ENCODE data around the gene CTIF. TPM values are rescaled to one million over a fixed set of nuclear protein-coding genes. Genes with fewer than 3 reads are reported as not detected.
A peak's percentile ranks its signal among the peaks of the same experiment; 100 is the strongest.

The CTIF gene
- total RNA-seq, 1 donor from 2014 or later, result 48.5 TPM

- DNase-seq (ENCODE audit: extremely low spot score, unreplicated experiment), result no peak
- Mint-ChIP-seq H3K4me3 (no peak overlapping the region), H3K27ac (no peak overlapping the region), H3K27me3 (no peaks in the 10 kb centered on the region), H3K36me3 (peaks cover 8% of the 10 kb centered on the region), H3K9me3 (no peaks in the 10 kb centered on the region), H3K4me1 (ENCODE audit: unreplicated experiment) (peaks cover 40% of the 10 kb centered on the region)
- TF ChIP-seq, protein P1, sequence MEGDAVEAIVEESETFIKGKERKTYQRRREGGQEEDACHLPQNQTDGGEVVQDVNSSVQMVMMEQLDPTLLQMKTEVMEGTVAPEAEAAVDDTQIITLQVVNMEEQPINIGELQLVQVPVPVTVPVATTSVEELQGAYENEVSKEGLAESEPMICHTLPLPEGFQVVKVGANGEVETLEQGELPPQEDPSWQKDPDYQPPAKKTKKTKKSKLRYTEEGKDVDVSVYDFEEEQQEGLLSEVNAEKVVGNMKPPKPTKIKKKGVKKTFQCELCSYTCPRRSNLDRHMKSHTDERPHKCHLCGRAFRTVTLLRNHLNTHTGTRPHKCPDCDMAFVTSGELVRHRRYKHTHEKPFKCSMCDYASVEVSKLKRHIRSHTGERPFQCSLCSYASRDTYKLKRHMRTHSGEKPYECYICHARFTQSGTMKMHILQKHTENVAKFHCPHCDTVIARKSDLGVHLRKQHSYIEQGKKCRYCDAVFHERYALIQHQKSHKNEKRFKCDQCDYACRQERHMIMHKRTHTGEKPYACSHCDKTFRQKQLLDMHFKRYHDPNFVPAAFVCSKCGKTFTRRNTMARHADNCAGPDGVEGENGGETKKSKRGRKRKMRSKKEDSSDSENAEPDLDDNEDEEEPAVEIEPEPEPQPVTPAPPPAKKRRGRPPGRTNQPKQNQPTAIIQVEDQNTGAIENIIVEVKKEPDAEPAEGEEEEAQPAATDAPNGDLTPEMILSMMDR (conservative IDR thresholded peaks at IDR 0.05), result no peak
Measured at GRCh38 chr18:48776156-48776555, 237.3 kb downstream of the CTIF start.

GRCh38 chr18:48776641-48777025, 237.8 kb downstream of the CTIF start:
- Mint-ChIP-seq H3K27ac (no peak overlapping the region), H3K27me3 (no peaks in the 10 kb centered on the region), H3K4me3 (no peak overlapping the region), H3K9me3 (no peaks in the 10 kb centered on the region), H3K4me1 (ENCODE audit: unreplicated experiment) (peaks cover 44% of the 10 kb centered on the region), H3K36me3 (peaks cover 8% of the 10 kb centered on the region)
- no peak for DNase-seq (ENCODE audit: extremely low spot score, unreplicated experiment)
- TF ChIP-seq, protein P1 (conservative IDR thresholded peaks at IDR 0.05), result no peak

- peaks cover 45% of the 10 kb centered on the region for H3K4me1 Mint-ChIP-seq (ENCODE audit: unreplicated experiment)
- TF ChIP-seq, protein P1 (conservative IDR thresholded peaks at IDR 0.05), result peak; percentile 90
- H3K36me3 Mint-ChIP-seq, result peaks cover 8% of the 10 kb centered on the region
- H3K9me3 Mint-ChIP-seq, result no peaks in the 10 kb centered on the region
- no peak overlapping the region for H3K27ac Mint-ChIP-seq
- no peaks in the 10 kb centered on the region for H3K27me3 Mint-ChIP-seq
- no peak for DNase-seq (ENCODE audit: extremely low spot score, unreplicated experiment)
- no peak overlapping the region for H3K4me3 Mint-ChIP-seq
Measured at GRCh38 chr18:48777026-48777743, 238.4 kb downstream of the CTIF start.

- H3K27ac Mint-ChIP-seq, result no peak overlapping the region
- H3K4me1 Mint-ChIP-seq (ENCODE audit: unreplicated experiment), result peaks cover 46% of the 10 kb centered on the region
- H3K4me3 Mint-ChIP-seq, result no peak overlapping the region
- no peaks in the 10 kb centered on the region for H3K9me3 Mint-ChIP-seq
- TF ChIP-seq, protein P1 (conservative IDR thresholded peaks at IDR 0.05), result no peak
- H3K27me3 Mint-ChIP-seq, result no peaks in the 10 kb centered on the region
- no peak for DNase-seq (ENCODE audit: extremely low spot score, unreplicated experiment)
- H3K36me3 Mint-ChIP-seq, result peaks cover 2% of the 10 kb centered on the region
Measured at GRCh38 chr18:48777744-48778116, 238.9 kb downstream of the CTIF start.

GRCh38 chr18:48778344-48779011, 239.6 kb downstream of the CTIF start:
- no peaks in the 10 kb centered on the region for H3K36me3 Mint-ChIP-seq
- H3K4me3 Mint-ChIP-seq, result no peak overlapping the region
- no peaks in the 10 kb centered on the region for H3K27me3 Mint-ChIP-seq
- no peak for DNase-seq (ENCODE audit: extremely low spot score, unreplicated experiment)
- H3K9me3 Mint-ChIP-seq, result no peaks in the 10 kb centered on the region
- H3K27ac Mint-ChIP-seq, result no peak overlapping the region
- H3K4me1 Mint-ChIP-seq (ENCODE audit: unreplicated experiment), result peaks cover 53% of the 10 kb centered on the region
- TF ChIP-seq, protein P1 (conservative IDR thresholded peaks at IDR 0.05), result no peak
